ENCODE results near the gene RAC3. TPM values are rescaled to one million over a fixed set of nuclear protein-coding genes. Genes with fewer than 3 reads are reported as not detected.

RAC3 gene
- total and polyA plus RNA-seq, 2 of the 8 experiments (the other 6 are each of a cell fraction or from before 2014, with no cell fraction given): 177 to 299 TPM

- Histone ChIP-seq H4K91ac (replicated peaks; ENCODE audit: insufficient read length, low read length) (no peak overlapping the region), H3K14ac (ENCODE audit: insufficient read length) (no peak overlapping the region), H3K9me3 (ENCODE audit: insufficient read depth in 2 of 2, low read depth in 1 of 2, low read length in 1 of 2) (no peaks in the 10 kb centered on the region), H2AFZ (ENCODE audit: low read length) (no peak overlapping the region), H2BK20ac (ENCODE audit: low read length) (no peak overlapping the region), H3K79me1 (ENCODE audit: low read depth, low read length) (peaks cover 4% of the 10 kb centered on the region; the same call in 1 of the 2 replicates), H3K4ac (replicated peaks; ENCODE audit: insufficient read length, low read depth, low read length) (no peak overlapping the region), H3K27me3 (replicated peaks in 1 of 4; ENCODE audit: control insufficient read depth in 3 of 4, extremely low read depth in 1 of 4, insufficient read depth in 3 of 4, low read length in 3 of 4) (no peaks in the 10 kb centered on the region), H3K18ac (ENCODE audit: extremely low read depth, low read length) (no peak overlapping the region), H4K8ac (ENCODE audit: extremely low read depth, insufficient read depth, low read length) (peak overlapping the region; percentile 57; the same call in 1 of the 2 replicates), H3K23me2 (ENCODE audit: low read depth, low read length) (peaks cover 7% of the 10 kb centered on the region; the same call in 1 of the 2 replicates), H2BK15ac (ENCODE audit: low read length) (no peak overlapping the region), H3K56ac (replicated peaks; ENCODE audit: insufficient read length, low read depth, low read length) (no peak overlapping the region), H3K4me1 (replicated peaks in 1 of 4; ENCODE audit: control insufficient read depth in 3 of 4, insufficient read depth in 4 of 4, low read length in 3 of 4) (peaks cover 0 to 10% (median 6%) of the 10 kb centered on the region in 4 experiments; a peak in 5 of 7 replicates), H2AK5ac (ENCODE audit: low read depth, low read length) (no peak overlapping the region), H3K36me3 (ENCODE audit: control insufficient read depth in 2 of 4, insufficient read depth in 4 of 4, low read length in 3 of 4) (no peaks in the 10 kb centered on the region), H2BK120ac (replicated peaks; ENCODE audit: low read depth, low read length) (no peak overlapping the region), H4K20me1 (replicated peaks in 1 of 2; ENCODE audit: control insufficient read depth in 1 of 2, insufficient read depth in 2 of 2, low read length in 2 of 2) (peaks cover 9 to 18% of the 10 kb centered on the region in 2 experiments), H3K4me3 (ENCODE audit: extremely low read depth in 1 of 4, insufficient read depth in 2 of 4, low read depth in 3 of 4, low read length in 4 of 4) (no peak overlapping the region), H2BK12ac (ENCODE audit: low read depth, low read length) (no peak overlapping the region), H2BK5ac (ENCODE audit: low read depth, low read length) (no peak overlapping the region), H3K4me2 (ENCODE audit: insufficient read depth in 1 of 2, low read depth in 2 of 2, low read length in 2 of 2) (no peak overlapping the region), H3K27ac (ENCODE audit: low read depth, low read length) (no peak overlapping the region), H3K23ac (ENCODE audit: insufficient read length) (no peak overlapping the region), H3K9ac (replicated peaks in 1 of 4; ENCODE audit: extremely low read depth in 1 of 4, low read depth in 3 of 4, low read length in 3 of 4) (no peak overlapping the region), H3K79me2 (ENCODE audit: control insufficient read depth in 1 of 2, insufficient read depth in 2 of 2, low read length in 2 of 2) (peaks cover 0 to 12% of the 10 kb centered on the region in 2 experiments; a peak in 1 of 4 replicates), H4K5ac (ENCODE audit: insufficient read length, low read depth, low read length) (no peak overlapping the region)
- WGBS, 2 experiments (ENCODE audit: extremely low coverage in 1 of 2, insufficient coverage in 1 of 2, insufficient read length in 1 of 2, insufficient replicate concordance in 2 of 2, low coverage in 1 of 2, low lambda C conversion rate in 2 of 2, missing lambda C conversion rate in 1 of 2): 91% methylated on average over 19 of the region's 19 CpGs; no CpG with 5 or more reads in 1 of the 2 experiments
- FAIRE-seq: no peak
- ChIA-PET POLR2A (ENCODE audit: partially characterized antibody) (interaction anchor here (1.0 to 2.8 kb wide), 11 partner anchors 10 to 92 kb away, joined by 3 to 9 read pairs (median 5); no protein-coding TSS in a partner anchor), CTCF (ENCODE audit: partially characterized antibody) (interaction anchor here (0.6 to 4.7 kb wide), 13 partner anchors 10 to 149 kb away, joined by 3 to 29 read pairs (median 5); partner anchors contain the start of genes NOTUM and RAC3)
- DNase-seq (ENCODE audit: low read depth in 1 of 2, low spot score in 2 of 2): no peak
- TF ChIP-seq MAFK (IDR thresholded peaks at IDR 0.05; ENCODE audit: low read depth, low read length): no peak
- TF ChIP-seq EGR1 (IDR thresholded peaks at IDR 0.05; ENCODE audit: borderline replicate concordance, low read depth, low read length): peak; percentile 64; the same call in 1 of the 2 replicates
- TF ChIP-seq POU5F1 (IDR thresholded peaks at IDR 0.05; ENCODE audit: low read depth, low read length): no peak
These were observed 13.1 kb upstream of the RAC3 start for GRCh38 chr17:82018152-82018988.

All from H1 (cell line).